ENCODE results near the gene C16orf78.

GRCh38 chr16:49350265-49351095 is 23.1 kb upstream of the C16orf78 start:
- peak; percentile 43 to 80 (median 67) for TF ChIP-seq CTCF (IDR thresholded peaks at IDR 0.05 in 4 of 5, conservative IDR thresholded peaks at IDR 0.05 in 1 of 5)
- TF ChIP-seq POLR2A (IDR thresholded peaks at IDR 0.05): no peak

Measured in gastrocnemius medialis (tissue), 4 donors.